Activated CD8-positive, alpha-beta T cell treated with anti-CD3 and anti-CD28 coated beads for 36 hours (primary cell): Measurements from ENCODE around the gene STRA6. TPM values are rescaled to one million over a fixed set of nuclear protein-coding genes. Genes with fewer than 3 reads are reported as not detected.

Source experiments
- ATAC-seq: fragments of 200-7000 bp; cut with Tn5 transposase; one replicate; pipeline ENCODE4 v1.10.0; 2021; ENCODE audit warnings: mild to moderate bottlenecking, moderate library complexity
- CTCF ChIA-PET: fragments of 350-600 bp; sonication (Branson Sonifier 250); formaldehyde crosslinking; loops from one replicate; lab custom pipeline; 2021; ENCODE audit warnings: antibody characterized with exemption; lab: Charles Lee
- POLR2A ChIA-PET: fragments of 350-600 bp; sonication (Branson Sonifier 250); formaldehyde crosslinking; loops from one replicate; lab custom pipeline; 2021; ENCODE audit warnings: antibody characterized with exemption; lab: Charles Lee
- DNase-seq: peaks from one replicate; pipeline ENCODE4 v3.0.0-alpha.2; 2020
- H3K27ac Mint-ChIP-seq: one replicate; pipeline ENCODE4 v1.8.0; 2021; ENCODE audit warnings: mild to moderate bottlenecking, mixed read lengths
- H3K27me3 Mint-ChIP-seq: one replicate; pipeline ENCODE4 v1.8.0; 2021; ENCODE audit warnings: mixed read lengths
- H3K36me3 Mint-ChIP-seq: one replicate; pipeline ENCODE4 v1.8.0; 2021; ENCODE audit warnings: low read depth, mixed read lengths
- H3K4me1 Mint-ChIP-seq: one replicate; pipeline ENCODE4 v1.8.0; 2021; ENCODE audit warnings: low read depth, mixed read lengths
- H3K4me3 Mint-ChIP-seq: one replicate; pipeline ENCODE4 v1.8.0; 2021; ENCODE audit warnings: mild to moderate bottlenecking, moderate library complexity, mixed read lengths
- H3K9me3 Mint-ChIP-seq: one replicate; pipeline ENCODE4 v1.8.0; 2021; ENCODE audit warnings: mixed read lengths
- intact Hi-C: fragments of 100-400 bp; cut with micrococcal nuclease; formaldehyde crosslinking; loops from one replicate; pipeline ENCODE4 v1.10.0; 2022
- total RNA-seq, 2 experiments: library from RNA; stranded (reverse); gene quantifications; one replicate each; pipeline ENCODE4 v1.2.3, GENCODE V29; 2021
- TF ChIP-seq, protein P1 (sequence below): fragments of 200-600 bp; IDR thresholded peaks from one replicate; pipeline ENCODE4 v1.8.0; 2022; ENCODE audit warnings: antibody characterized with exemption, mild to moderate bottlenecking

STRA6 gene
- total RNA-seq, 2 experiments from 2014 or later, result 0.51 to 0.72 TPM

DNA sequence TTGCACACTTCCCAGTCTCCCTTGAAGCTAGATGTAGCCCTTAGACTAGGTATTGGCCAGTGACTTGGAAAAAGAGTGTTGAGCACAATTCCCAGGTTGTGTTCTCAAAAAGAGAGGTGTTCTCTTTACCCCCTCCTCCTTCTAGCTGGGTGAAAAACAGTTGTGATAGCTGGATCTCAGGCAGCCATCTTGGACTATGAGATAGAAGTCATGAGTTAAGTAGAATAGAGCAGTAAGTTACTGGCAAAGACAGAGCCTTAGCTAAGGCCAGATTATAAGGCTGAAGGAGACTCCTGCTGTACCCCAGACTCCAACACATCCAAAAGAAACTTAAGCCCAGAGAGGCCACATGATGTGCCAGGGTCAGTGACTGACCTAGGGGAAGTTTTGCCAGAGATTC is 8.1 kb upstream of the STRA6 start:
- DNase-seq (no peak), ATAC-seq (no peak)
- Mint-ChIP-seq H3K4me1 (no peaks in the 10 kb centered on the region), H3K36me3 (no peaks in the 10 kb centered on the region), H3K27me3 (peaks cover 2% of the 10 kb centered on the region), H3K4me3 (no peak overlapping the region), H3K9me3 (no peaks in the 10 kb centered on the region), H3K27ac (no peak overlapping the region)
- ChIA-PET POLR2A (no interaction called here), CTCF (no interaction called here)
- intact Hi-C loops, result no loop called here
- TF ChIP-seq, protein P1, sequence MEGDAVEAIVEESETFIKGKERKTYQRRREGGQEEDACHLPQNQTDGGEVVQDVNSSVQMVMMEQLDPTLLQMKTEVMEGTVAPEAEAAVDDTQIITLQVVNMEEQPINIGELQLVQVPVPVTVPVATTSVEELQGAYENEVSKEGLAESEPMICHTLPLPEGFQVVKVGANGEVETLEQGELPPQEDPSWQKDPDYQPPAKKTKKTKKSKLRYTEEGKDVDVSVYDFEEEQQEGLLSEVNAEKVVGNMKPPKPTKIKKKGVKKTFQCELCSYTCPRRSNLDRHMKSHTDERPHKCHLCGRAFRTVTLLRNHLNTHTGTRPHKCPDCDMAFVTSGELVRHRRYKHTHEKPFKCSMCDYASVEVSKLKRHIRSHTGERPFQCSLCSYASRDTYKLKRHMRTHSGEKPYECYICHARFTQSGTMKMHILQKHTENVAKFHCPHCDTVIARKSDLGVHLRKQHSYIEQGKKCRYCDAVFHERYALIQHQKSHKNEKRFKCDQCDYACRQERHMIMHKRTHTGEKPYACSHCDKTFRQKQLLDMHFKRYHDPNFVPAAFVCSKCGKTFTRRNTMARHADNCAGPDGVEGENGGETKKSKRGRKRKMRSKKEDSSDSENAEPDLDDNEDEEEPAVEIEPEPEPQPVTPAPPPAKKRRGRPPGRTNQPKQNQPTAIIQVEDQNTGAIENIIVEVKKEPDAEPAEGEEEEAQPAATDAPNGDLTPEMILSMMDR, result no peak

DNA sequence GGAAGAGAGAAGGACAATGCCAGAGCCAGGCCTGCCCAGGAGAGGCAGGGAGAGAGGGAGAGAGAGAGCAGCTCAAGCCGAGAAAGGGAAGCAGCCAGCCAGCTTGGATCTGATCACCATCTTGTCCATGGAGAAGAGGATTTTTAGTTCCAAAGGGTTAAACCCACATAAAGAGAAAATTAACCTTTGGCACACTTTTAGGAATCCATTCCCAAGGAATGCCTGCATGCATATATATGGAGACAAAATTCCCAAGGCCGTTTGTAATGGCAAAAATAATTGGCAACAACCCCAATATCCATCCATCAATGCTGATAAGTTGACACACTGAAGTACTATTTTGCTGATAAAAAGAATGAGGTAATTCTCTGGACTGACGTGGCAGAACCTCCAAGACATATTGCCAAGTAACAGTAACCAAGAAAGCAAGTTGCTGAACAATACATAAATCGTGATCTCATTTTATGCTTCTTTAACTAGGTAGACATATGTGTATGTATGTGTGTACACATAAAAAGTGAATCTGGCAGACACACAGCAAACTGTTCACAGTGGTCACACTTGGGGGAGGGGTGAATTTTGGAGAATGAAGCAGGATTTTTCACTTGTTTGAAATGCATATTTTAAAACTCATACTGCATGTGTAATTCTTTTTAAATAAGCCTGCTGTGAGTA is 7.5 kb upstream of the STRA6 start:
- Mint-ChIP-seq H3K9me3 (no peaks in the 10 kb centered on the region), H3K36me3 (no peaks in the 10 kb centered on the region), H3K27me3 (peaks cover 2% of the 10 kb centered on the region), H3K4me3 (no peak overlapping the region), H3K4me1 (no peaks in the 10 kb centered on the region), H3K27ac (no peak overlapping the region)
- ATAC-seq (no peak), DNase-seq (no peak)
- intact Hi-C loops, result no loop called here
- CTCF ChIA-PET, result no interaction called here
- TF ChIP-seq, protein P1, result no peak
- POLR2A ChIA-PET, result no interaction called here

DNA sequence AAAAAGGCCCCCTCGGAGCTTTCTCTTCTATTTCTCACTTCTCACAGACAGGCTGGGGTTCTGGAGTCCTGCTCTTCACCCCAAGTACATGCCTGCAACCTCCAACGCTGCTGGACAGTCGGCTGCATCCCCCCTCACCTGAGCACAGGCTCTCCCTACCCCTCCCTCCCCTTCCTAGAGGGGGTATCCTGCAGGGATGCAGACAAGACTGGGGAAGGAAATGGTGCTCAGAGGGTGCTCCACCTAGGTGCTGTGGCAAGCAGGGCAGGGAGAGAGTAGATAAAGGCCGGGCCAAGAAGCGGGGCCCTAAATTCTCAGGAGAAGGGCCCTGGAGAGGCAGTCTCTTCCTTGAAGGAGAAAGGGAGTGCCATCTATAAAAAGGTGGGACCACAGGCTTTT is 7.0 kb upstream of the STRA6 start:
- no peaks in the 10 kb centered on the region for H3K9me3 Mint-ChIP-seq
- intact Hi-C loops, result no loop called here
- no peak for ATAC-seq

GRCh38 chr15:74208901-74209559 is 6.4 kb upstream of the STRA6 start:
- TF ChIP-seq, protein P1, result no peak
- Mint-ChIP-seq H3K9me3 (no peaks in the 10 kb centered on the region), H3K27ac (no peak overlapping the region), H3K4me3 (no peak overlapping the region), H3K36me3 (no peaks in the 10 kb centered on the region), H3K27me3 (peaks cover 2% of the 10 kb centered on the region), H3K4me1 (no peaks in the 10 kb centered on the region)
- POLR2A ChIA-PET, result no interaction called here
- DNase-seq (no peak), ATAC-seq (no peak)
- CTCF ChIA-PET, result no interaction called here
- intact Hi-C loops, result no loop called here

More for the DNA sequence above, 7.0 kb upstream of the STRA6 start:
- DNase-seq, result no peak
- Mint-ChIP-seq H3K4me1 (no peaks in the 10 kb centered on the region), H3K36me3 (no peaks in the 10 kb centered on the region), H3K27me3 (peaks cover 2% of the 10 kb centered on the region), H3K27ac (no peak overlapping the region), H3K4me3 (no peak overlapping the region)
- POLR2A ChIA-PET, result no interaction called here
- CTCF ChIA-PET, result no interaction called here
- TF ChIP-seq, protein P1, result no peak

DNA sequence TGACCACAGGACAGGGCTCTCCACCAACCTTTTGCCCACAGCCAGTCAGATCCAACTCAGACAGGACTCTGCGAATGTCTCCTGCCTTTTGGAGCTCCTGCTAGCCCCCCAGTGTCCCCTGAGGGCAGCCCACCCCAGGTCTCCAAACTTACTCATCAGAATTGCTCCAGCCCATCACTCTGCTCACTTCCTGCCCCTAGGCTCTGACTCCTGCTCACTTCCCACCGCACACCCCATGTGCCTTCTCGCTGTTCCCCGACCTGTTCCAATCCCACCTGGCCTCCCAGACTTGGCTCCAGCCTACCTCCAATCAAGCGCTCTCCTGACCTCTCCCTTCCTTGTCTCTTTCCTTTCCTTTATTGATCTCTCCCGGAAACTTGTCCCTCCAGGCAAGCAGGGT is 5.9 kb upstream of the STRA6 start:
- intact Hi-C loops, result no loop called here
- no peak overlapping the region for H3K4me3 Mint-ChIP-seq
- no peaks in the 10 kb centered on the region for H3K9me3 Mint-ChIP-seq
- CTCF ChIA-PET, result no interaction called here
- peaks cover 2% of the 10 kb centered on the region for H3K27me3 Mint-ChIP-seq
- no peak overlapping the region for H3K27ac Mint-ChIP-seq
- no peaks in the 10 kb centered on the region for H3K4me1 Mint-ChIP-seq
- DNase-seq (no peak), ATAC-seq (no peak)
- no peaks in the 10 kb centered on the region for H3K36me3 Mint-ChIP-seq
- TF ChIP-seq, protein P1, result no peak
- POLR2A ChIA-PET, result no interaction called here
